Heart left ventricle (tissue), 16 donors: ENCODE data around the gene MYO5A. TPM values are rescaled to one million over a fixed set of nuclear protein-coding genes. Genes with fewer than 3 reads are reported as not detected.

Experiments
- ATAC-seq, 4 donors: fragments of 200-7000 bp; cut with Tn5 transposase; one replicate each; pipeline ENCODE4 v1.9.1; 2020 to 2022; ENCODE audit warnings: moderate library complexity in 4 of 4, mild to moderate bottlenecking in 3 of 4, moderate number of reproducible peaks in 1 of 4
- DNase-seq, 5 donors: peaks; one replicate each; pipeline ENCODE4 v3.0.0-alpha.2; 2020
- H3K27ac ChIP-seq, 12 donors: fragments of 200-600 bp; sonication (generic) in 4 of 12; one replicate each; pipeline versions ENCODE4 v1.5.0 to v1.8.0; 2016 to 2022; ENCODE audit warnings: mild to moderate bottlenecking in 2 of 12
- H3K27me3 ChIP-seq, 9 donors: fragments of 200-600 bp; sonication (generic) in 2 of 9; one replicate each; pipeline versions ENCODE4 v1.5.1 to v1.8.0; 2016 to 2022; ENCODE audit warnings: mild to moderate bottlenecking in 3 of 9
- H3K36me3 ChIP-seq, 9 donors: fragments of 200-600 bp; sonication (generic) in 2 of 9; one replicate each; pipeline versions ENCODE4 v1.5.0 to v1.8.0; 2018 to 2022; ENCODE audit warnings: mild to moderate bottlenecking in 2 of 9
- H3K4me1 ChIP-seq, 12 donors: fragments of 200-600 bp; sonication (generic) in 4 of 12; one replicate each; pipeline versions ENCODE4 v1.5.0 to v1.8.0; 2016 to 2022; ENCODE audit warnings: mild to moderate bottlenecking in 3 of 12
- H3K4me3 ChIP-seq, 12 donors: fragments of 200-600 bp; sonication (generic) in 4 of 12; one replicate each; pipeline versions ENCODE4 v1.5.0 to v1.8.0; 2017 to 2022; ENCODE audit warnings: mild to moderate bottlenecking in 9 of 12, moderate library complexity in 4 of 12
- H3K9me3 ChIP-seq, 12 donors: fragments of 200-600 bp; sonication (generic) in 4 of 12; one replicate each; pipeline versions ENCODE4 v1.5.0 to v1.8.0; 2016 to 2022; ENCODE audit warnings: mild to moderate bottlenecking in 1 of 12
- POLR2A ChIP-seq, 2 donors: fragments of 450-650 bp; IDR thresholded peaks; one replicate each; pipeline ENCODE4 v1.6.1; 2017; ENCODE audit warnings: antibody characterized with exemption in 2 of 2, mild to moderate bottlenecking in 2 of 2, moderate library complexity in 2 of 2
- WGBS, 4 donors: extraction: QIAGEN DNeasy Blood & Tissue Kit in 2 of 4; methylation state at CpG; one replicate each; pipeline versions ENCODE4 v1.1.5 to v1.1.7; 2013 to 2018; 5-methylcytosine and 5-hydroxymethylcytosine counted together
- intact Hi-C, 10 donors: fragments of 100-400 bp; cut with DNase I; formaldehyde crosslinking; loops; one replicate each; pipeline versions ENCODE4 v1.11.1 to v1.14.2; 2022
- polyA plus RNA-seq, 2 donors: library from polyadenylated mRNA; stranded (reverse); fragments of 200-250 nt; gene quantifications; one replicate each; pipeline ENCODE4 v1.2.3, GENCODE V29; 2013
- total RNA-seq, 9 donors: library from RNA; depleted of rRNA in 2 of 9; stranded (reverse); fragments of >200 nt in 2 of 9; fragmentation: NEBNext Ultra II Directional in 3 of 9; extraction: Animal tissue kit (Norgen Biotek cat#: 25700) in 3 of 9; gene quantifications; one replicate each; pipeline versions ENCODE4 v1.1.0 to v1.2.4, GENCODE V29; 2016 to 2023
- TF ChIP-seq, protein P1 (sequence below), 12 donors: fragments of 200-600 bp; sonication (generic) in 4 of 12; IDR thresholded peaks; one replicate each; pipeline versions ENCODE4 v1.5.0 to v1.8.0; 2018 to 2022; ENCODE audit warnings: antibody characterized with exemption in 12 of 12, mild to moderate bottlenecking in 5 of 12
- donor health status: ischemic (EF 13 %, LVEDD 7.1; RV severe dilation, severe dysfunction).
- donor health status: healthy with polysubstance abuse.
- donor health status: DM: no; HTN: yes; CAD: no.
- donor health status: DM: no; HTN: no; CAD: no.
- donor health status: ischemic (EF 25% LVEDD 6.9; RV normal size, moderate dysfunction).
- donor health status: ischemic (EF 25% LVEDD 5.7; RV mildly dilated, moderate dysfunction).
- donor health status: healthy.
- donor health status: DM: yes; HTN: yes; CAD: no.
- donor health status: ischemic (EF 35%, LVEDD 5.7; RV mildly dilated, moderate dysfunction).
- donor health status: nonischemic (EF 11% LVEDD 7.7; RV severe dilation, severe dysfunction).
- donor health status: DM: yes; HTN: yes; CAD: no.
- donor health status: PGD.
- donor health status: ischemic (EF 29% LVEDD 5.4; RV normal size, mild dysfunction).
- donor health status: nonischemic (EF 23%, LVEDD 6.1; RV moderate dilation, normal function).

MYO5A gene
- total and polyA plus RNA-seq, 11 donors, result 3.2 to 29.6 (median 6.9) TPM

DNA sequence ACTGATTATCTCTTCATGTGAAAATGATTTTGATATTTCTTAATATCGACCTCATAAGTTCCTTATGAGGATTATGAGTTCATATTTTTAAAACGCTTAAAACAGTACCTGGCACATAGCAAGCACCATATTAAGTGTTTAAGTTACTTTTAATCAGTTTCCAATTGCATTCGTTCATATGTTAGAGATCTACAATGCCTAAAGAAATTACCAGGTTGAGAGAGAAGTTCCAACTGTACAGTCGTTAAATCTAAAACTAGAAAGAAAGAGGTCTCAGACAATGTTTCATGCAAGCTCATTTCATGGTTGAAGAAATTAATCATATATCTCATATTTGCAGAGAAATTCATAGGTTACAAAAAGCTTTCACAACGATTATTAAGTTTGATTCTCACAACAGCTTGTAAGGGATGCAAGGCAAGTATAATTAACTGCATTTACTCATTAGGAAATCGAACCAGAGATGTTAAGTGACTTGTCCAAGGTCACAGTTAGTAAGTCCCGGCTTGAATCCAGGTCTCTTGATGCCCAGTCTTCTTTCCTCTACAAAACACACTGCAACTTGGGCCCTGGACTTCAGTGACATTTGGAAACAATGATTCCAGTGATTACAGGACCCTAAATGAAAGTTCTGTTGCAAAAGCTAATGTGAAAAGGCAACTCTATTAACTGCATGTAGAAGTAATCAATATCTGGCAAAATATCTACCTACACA, 1.3 kb downstream of the MYO5A start:
- intact Hi-C loops, result loop anchor here in 3 of 10 donors (5.0 to 10.0 kb wide), 5 partner anchors 40 to 503 kb away; partner anchors contain the start of gene ARPP19 (in 1 of the 3)
- TF ChIP-seq, protein P1, sequence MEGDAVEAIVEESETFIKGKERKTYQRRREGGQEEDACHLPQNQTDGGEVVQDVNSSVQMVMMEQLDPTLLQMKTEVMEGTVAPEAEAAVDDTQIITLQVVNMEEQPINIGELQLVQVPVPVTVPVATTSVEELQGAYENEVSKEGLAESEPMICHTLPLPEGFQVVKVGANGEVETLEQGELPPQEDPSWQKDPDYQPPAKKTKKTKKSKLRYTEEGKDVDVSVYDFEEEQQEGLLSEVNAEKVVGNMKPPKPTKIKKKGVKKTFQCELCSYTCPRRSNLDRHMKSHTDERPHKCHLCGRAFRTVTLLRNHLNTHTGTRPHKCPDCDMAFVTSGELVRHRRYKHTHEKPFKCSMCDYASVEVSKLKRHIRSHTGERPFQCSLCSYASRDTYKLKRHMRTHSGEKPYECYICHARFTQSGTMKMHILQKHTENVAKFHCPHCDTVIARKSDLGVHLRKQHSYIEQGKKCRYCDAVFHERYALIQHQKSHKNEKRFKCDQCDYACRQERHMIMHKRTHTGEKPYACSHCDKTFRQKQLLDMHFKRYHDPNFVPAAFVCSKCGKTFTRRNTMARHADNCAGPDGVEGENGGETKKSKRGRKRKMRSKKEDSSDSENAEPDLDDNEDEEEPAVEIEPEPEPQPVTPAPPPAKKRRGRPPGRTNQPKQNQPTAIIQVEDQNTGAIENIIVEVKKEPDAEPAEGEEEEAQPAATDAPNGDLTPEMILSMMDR (IDR thresholded peaks at IDR 0.05), result no peak
- no peak for TF ChIP-seq POLR2A (IDR thresholded peaks at IDR 0.05)
- ATAC-seq, result no peak
- no peak for DNase-seq
- H3K4me3 ChIP-seq, result peak overlapping the region in 11 of 12 donors; percentile 70 to 95 (median 81)
- H3K9me3 ChIP-seq, result no peaks in the 10 kb centered on the region
- WGBS, 4 donors, result 87 to 90% (median 88%) methylated on average over 7 of the region's 7 CpGs
- H3K4me1 ChIP-seq, result peaks cover 0 to 52% (median 16%) of the 10 kb centered on the region in 12 donors
- no peaks in the 10 kb centered on the region for H3K36me3 ChIP-seq
- peak overlapping the region in 4 of 12 donors; percentile 81 to 93 (median 88) for H3K27ac ChIP-seq
- peaks cover 0 to 6% (median 0%) of the 10 kb centered on the region in 9 donors for H3K27me3 ChIP-seq

- Histone ChIP-seq H3K9me3 (no peaks in the 10 kb centered on the region), H3K4me1 (peaks cover 0 to 66% (median 13%) of the 10 kb centered on the region in 12 donors), H3K27ac (peak overlapping the region in 1 of 12 donors; percentile 35), H3K27me3 (peaks cover 0 to 6% (median 0%) of the 10 kb centered on the region in 9 donors), H3K4me3 (no peak overlapping the region), H3K36me3 (no peaks in the 10 kb centered on the region)
- TF ChIP-seq, protein P1 (IDR thresholded peaks at IDR 0.05), result no peak
- no peak for TF ChIP-seq POLR2A (IDR thresholded peaks at IDR 0.05)
- DNase-seq, result no peak
- 94 to 96% (median 95%) methylated on average over 4 of the region's 4 CpGs for WGBS, 4 donors
- intact Hi-C loops, result loop anchor here in 3 of 10 donors (5.0 to 10.0 kb wide), 5 partner anchors 43 to 500 kb away; partner anchors contain the start of gene ARPP19 (in 1 of the 3)
- no peak for ATAC-seq
Observed at GRCh38 chr15:52524223-52525136, 4.2 kb downstream of the MYO5A start.

DNA sequence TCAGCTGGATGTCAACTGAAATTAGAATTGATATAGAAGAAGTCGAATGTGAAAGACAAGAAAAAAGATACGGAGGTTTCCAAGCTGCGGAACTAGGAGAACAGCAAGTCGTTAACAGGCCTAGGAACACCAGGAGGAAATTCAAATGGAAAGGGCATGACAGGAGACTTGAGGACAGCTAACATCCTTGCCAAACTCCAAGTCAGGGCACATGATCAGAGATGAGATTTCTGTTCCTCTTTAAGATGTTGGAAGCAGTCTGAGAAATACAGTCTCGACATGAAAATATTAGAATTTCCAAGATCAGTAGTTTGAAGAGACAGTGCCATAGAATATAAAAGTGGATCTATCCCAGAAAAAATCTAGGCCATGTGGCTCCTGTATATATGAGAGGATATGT, 5.0 kb downstream of the MYO5A start:
- TF ChIP-seq POLR2A (IDR thresholded peaks at IDR 0.05), result no peak
- TF ChIP-seq, protein P1 (IDR thresholded peaks at IDR 0.05), result no peak
- no peak overlapping the region for H3K4me3 ChIP-seq
- H3K27ac ChIP-seq, result peak overlapping the region in 1 of 12 donors; percentile 35
- no peaks in the 10 kb centered on the region for H3K9me3 ChIP-seq
- DNase-seq (no peak), ATAC-seq (no peak)
- peaks cover 0 to 6% (median 0%) of the 10 kb centered on the region in 9 donors for H3K27me3 ChIP-seq
- H3K4me1 ChIP-seq, result peaks cover 0 to 70% (median 11%) of the 10 kb centered on the region in 12 donors
- 48 to 68% (median 53%) methylated on average over 5 of the region's 5 CpGs for WGBS, 4 donors
- intact Hi-C loops, result loop anchor here in 1 of 10 donors (10.0 kb wide), 3 partner anchors 79 to 499 kb away; no protein-coding TSS in a partner anchor
- H3K36me3 ChIP-seq, result no peaks in the 10 kb centered on the region
